GM19023 (cell line): Measurements from ENCODE around the gene SNAPC2.

Experiments used
- ATAC-seq: cut with Tn5 transposase; IDR thresholded peaks from one replicate; pipeline ENCODE4 v1.9.1; 2021; ENCODE audit warnings: mild to moderate bottlenecking, moderate library complexity; ENCODE audit not compliant: unreplicated experiment

SNAPC2 gene

DNA sequence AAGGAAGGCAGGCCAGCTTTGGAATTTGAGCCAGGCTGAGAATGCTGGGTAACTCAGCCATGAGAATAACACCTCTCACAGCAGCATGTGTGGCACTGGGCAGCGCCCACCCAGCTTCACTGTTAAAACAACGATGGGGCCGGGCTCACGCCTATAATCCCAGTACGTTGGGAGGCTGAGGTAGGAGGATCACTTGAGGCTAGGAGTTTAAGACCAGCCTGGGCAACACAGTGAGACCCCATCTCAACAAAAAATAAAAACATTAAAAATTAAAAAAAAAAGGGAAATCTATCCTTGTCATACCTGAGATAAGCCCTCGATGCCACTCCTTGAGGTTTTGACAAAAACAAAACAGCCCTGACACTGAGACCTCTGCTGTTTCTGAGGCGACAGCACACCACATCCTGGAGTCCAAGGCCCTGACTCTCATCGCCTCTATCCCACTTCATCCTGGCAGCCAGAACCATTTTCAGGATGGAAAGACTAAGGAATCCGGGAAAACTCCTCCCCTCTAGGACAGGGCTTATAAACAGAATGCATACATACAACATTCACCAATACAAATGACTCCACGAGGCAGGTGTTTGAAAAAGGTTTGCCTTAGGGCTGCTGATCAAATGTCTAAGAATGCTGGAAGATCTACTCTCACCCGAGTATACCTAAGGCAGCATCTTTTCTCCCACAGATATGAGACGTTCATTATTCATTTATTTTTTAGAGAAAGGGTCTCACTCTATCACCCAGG is 46.0 kb downstream of the SNAPC2 start:
- ATAC-seq = no peak

GRCh38 chr19:7968008-7968795 is 48.1 kb downstream of the SNAPC2 start:
- ATAC-seq = no peak

GRCh38 chr19:7968796-7969554 is 48.8 kb downstream of the SNAPC2 start:
- ATAC-seq = no peak

DNA sequence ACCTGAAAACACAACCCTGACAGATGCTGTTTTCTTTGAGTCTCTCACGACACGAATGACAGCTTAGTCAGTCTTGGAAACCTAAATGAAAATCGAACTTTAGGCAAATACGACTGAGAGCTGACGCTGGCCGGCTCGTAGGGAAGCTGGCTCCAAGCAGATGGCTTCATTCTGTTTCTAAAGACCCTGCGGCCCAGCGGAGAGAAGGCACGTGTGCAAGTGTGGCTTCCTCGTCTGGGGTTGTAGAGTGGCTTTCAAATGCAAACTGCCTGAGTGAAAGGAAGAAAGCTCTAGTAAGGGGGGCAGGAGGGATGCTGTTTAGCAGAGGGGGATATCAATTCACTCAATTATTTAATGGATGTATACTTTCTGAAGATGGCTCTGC is 49.4 kb downstream of the SNAPC2 start:
- ATAC-seq = no peak

DNA sequence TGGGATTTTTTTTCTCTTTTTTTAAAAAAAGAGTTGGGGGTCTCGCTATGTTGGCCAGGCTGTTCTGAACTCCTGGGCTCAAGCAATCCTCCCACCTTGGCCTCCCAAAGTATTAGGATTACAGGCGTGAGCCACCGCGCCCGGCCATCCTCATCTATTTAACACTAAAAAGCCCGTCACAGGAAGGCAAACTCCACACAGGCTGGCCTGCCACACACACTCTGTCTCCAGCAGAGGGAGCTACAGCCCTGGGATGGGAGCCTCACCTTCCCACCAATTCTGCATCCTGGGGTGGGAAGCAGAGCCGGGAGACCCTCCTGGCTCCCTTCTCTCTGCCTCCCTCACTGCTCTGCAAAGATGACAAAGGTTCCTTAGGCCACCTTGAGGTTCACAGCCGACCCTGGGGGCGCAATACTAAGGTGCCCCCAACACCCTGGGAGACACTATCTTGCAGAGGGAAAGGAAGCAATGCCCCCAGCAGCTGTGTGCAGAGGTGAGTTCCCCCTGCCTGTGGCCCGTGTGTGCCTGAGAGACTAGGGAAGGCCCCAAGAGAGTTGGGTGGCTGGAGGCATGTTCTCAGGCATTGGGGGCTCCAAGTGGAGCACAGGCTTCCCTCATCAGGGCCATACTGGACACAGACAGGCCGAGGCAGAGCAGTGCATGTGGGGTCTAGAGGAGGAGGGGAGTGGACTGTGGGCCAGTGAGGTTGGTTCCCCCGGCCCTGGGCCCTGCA is 50.7 kb downstream of the SNAPC2 start:
- ATAC-seq = no peak

DNA sequence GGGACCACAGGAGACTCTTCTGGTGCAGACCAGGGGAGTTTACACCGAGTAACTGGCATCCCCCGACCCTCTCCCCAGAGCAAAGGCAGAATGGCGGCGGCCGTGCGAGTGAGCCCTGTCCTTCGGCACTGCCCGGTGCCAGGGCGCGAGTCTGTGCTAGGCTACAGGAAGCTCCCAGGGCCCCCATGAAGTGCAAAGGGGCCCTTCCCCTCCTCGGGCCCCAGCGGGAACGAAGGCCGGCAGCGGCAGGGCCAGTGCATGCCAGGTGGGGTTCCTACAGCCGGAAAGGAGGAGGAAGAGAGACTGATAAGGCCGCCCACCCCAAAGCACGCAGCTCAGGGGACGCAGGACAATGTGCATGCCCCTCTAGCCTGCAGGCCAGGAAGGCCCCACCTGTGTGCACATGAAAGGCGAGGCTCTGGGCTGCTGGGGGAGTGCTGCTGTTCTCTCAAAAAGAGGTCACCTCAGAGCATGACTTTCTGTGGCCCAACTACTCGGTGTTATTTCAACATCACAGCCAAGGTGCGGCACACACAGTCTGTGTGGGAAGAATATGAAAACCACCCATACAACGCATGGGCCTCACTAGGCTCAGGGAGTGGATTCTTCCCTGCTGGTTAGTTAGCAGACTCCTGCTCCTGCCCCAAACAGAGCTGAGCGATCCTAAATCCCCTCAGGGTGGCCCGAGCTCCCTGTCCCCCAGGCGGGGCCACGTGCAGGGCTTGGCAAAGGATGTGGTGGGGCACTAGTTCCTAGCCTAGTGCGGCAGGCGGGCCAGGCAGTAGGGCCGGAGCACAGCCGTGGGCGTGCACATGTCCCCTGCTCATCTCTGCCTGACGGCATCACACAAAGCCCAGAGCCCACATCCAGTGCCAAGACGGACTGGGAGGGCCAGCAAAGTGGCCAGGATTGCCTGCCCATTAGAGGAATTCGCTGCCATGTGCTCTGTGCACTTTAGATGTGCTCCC is 51.7 kb downstream of the SNAPC2 start:
- no peak for ATAC-seq
